Endothelial cell (in vitro differentiated cells): ENCODE measurements around the gene KRT33B. TPM values are rescaled to one million over a fixed set of nuclear protein-coding genes. Genes with fewer than 3 reads are reported as not detected.

Experiments
- DNase-seq: peaks from one replicate; pipeline ENCODE4 v3.0.0; 2021; ENCODE audit warnings: low spot score
- H3K27ac Mint-ChIP-seq: one replicate; pipeline ENCODE4 v1.8.0; 2021; ENCODE audit warnings: mixed read lengths, inconsistent platforms; ENCODE audit not compliant: unreplicated experiment
- H3K27me3 Mint-ChIP-seq: one replicate; pipeline ENCODE4 v1.8.0; 2021; ENCODE audit warnings: mild to moderate bottlenecking, moderate library complexity, mixed read lengths, inconsistent platforms; ENCODE audit not compliant: unreplicated experiment
- H3K36me3 Mint-ChIP-seq: one replicate; pipeline ENCODE4 v1.8.0; 2021; ENCODE audit warnings: mild to moderate bottlenecking, low read depth, mixed read lengths, inconsistent platforms; ENCODE audit not compliant: unreplicated experiment
- H3K4me1 Mint-ChIP-seq: one replicate; pipeline ENCODE4 v1.8.0; 2021; ENCODE audit warnings: mild to moderate bottlenecking, mixed read lengths, inconsistent platforms; ENCODE audit not compliant: unreplicated experiment
- H3K4me3 Mint-ChIP-seq: one replicate; pipeline ENCODE4 v1.8.0; 2021; ENCODE audit warnings: mild to moderate bottlenecking, mixed read lengths, inconsistent platforms; ENCODE audit not compliant: unreplicated experiment
- H3K9me3 Mint-ChIP-seq: one replicate; pipeline ENCODE4 v1.8.0; 2021; ENCODE audit warnings: mixed read lengths, inconsistent platforms; ENCODE audit not compliant: unreplicated experiment
- total RNA-seq: library from RNA; stranded (reverse); fragmentation: NEBNext Ultra II Directional; extraction: Animal tissue kit (Norgen Biotek cat#: 25700); gene quantifications from one replicate; pipeline ENCODE4 v1.2.1, GENCODE V29; 2021; ENCODE audit not compliant: unreplicated experiment
- TF ChIP-seq, protein P1 (sequence below): fragments of 200-600 bp; sonication (generic); IDR thresholded peaks from one replicate; pipeline ENCODE4 v1.5.0; 2021; ENCODE audit warnings: antibody characterized with exemption; ENCODE audit not compliant: unreplicated experiment

The KRT33B gene
- total RNA-seq, 1 donor from 2014 or later: not detected

GRCh38 chr17:41333836-41334235, 35.8 kb downstream of the KRT33B start:
- Mint-ChIP-seq H3K4me3 (no peak overlapping the region), H3K9me3 (no peaks in the 10 kb centered on the region), H3K27ac (no peak overlapping the region), H3K27me3 (peaks cover 7% of the 10 kb centered on the region), H3K36me3 (no peaks in the 10 kb centered on the region), H3K4me1 (no peaks in the 10 kb centered on the region)
- DNase-seq: no peak
- TF ChIP-seq, protein P1, sequence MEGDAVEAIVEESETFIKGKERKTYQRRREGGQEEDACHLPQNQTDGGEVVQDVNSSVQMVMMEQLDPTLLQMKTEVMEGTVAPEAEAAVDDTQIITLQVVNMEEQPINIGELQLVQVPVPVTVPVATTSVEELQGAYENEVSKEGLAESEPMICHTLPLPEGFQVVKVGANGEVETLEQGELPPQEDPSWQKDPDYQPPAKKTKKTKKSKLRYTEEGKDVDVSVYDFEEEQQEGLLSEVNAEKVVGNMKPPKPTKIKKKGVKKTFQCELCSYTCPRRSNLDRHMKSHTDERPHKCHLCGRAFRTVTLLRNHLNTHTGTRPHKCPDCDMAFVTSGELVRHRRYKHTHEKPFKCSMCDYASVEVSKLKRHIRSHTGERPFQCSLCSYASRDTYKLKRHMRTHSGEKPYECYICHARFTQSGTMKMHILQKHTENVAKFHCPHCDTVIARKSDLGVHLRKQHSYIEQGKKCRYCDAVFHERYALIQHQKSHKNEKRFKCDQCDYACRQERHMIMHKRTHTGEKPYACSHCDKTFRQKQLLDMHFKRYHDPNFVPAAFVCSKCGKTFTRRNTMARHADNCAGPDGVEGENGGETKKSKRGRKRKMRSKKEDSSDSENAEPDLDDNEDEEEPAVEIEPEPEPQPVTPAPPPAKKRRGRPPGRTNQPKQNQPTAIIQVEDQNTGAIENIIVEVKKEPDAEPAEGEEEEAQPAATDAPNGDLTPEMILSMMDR: no peak

GRCh38 chr17:41333098-41333497, 36.5 kb downstream of the KRT33B start:
- Mint-ChIP-seq H3K27ac (no peak overlapping the region), H3K4me3 (no peak overlapping the region), H3K27me3 (peaks cover 7% of the 10 kb centered on the region), H3K36me3 (no peaks in the 10 kb centered on the region), H3K4me1 (no peaks in the 10 kb centered on the region), H3K9me3 (no peaks in the 10 kb centered on the region)
- DNase-seq: no peak
- TF ChIP-seq, protein P1: no peak

DNA sequence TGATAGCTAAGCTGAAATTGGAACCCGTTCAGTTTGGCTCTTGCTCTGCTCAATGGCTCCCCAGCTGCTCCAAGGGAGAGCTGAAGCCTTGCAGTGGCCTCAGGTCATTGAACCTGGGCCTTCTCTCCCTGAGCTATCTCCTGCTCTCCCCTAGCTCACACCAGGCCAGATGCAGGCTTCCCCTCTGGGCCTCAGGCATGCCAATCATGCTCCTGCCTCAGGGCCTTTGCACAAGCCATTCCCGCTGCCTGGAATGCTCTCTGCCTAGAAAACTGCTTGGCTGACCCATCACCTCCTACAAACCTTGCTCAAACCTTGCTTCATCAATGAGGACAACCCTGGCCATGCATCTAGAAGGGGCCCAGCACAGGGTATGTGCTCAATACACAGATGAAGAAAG, 37.4 kb downstream of the KRT33B start:
- TF ChIP-seq, protein P1: no peak

DNA sequence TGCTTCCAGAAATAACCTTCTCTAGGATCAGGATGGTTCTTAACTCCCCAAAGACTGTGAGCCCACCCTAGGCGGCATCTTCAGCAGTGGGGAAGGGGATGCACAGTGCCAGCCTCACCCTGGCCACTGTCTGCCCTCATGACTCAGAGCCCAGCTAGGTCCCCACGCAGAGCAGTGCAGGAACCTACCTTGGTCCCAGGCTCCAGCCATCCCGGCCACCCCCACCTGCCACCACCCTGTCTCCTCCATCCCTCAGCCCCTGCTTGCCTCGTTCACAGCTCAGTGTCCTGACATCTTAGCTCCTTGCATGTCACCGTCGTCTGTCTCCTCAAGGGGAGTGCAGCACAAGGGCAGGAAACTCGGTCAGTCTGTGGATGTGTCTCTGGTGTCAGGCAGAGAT, 38.0 kb downstream of the KRT33B start:
- Mint-ChIP-seq H3K9me3 (no peaks in the 10 kb centered on the region), H3K27me3 (peaks cover 9% of the 10 kb centered on the region), H3K27ac (no peak overlapping the region), H3K36me3 (no peaks in the 10 kb centered on the region), H3K4me3 (no peak overlapping the region), H3K4me1 (no peaks in the 10 kb centered on the region)
- TF ChIP-seq, protein P1: no peak
- DNase-seq: no peak

More for the DNA sequence above, 37.4 kb downstream of the KRT33B start:
- no peak for DNase-seq
- no peaks in the 10 kb centered on the region for H3K4me1 Mint-ChIP-seq
- H3K9me3 Mint-ChIP-seq: no peaks in the 10 kb centered on the region
- H3K27ac Mint-ChIP-seq: no peak overlapping the region
- no peaks in the 10 kb centered on the region for H3K36me3 Mint-ChIP-seq
- H3K27me3 Mint-ChIP-seq: peaks cover 8% of the 10 kb centered on the region
- no peak overlapping the region for H3K4me3 Mint-ChIP-seq

DNA sequence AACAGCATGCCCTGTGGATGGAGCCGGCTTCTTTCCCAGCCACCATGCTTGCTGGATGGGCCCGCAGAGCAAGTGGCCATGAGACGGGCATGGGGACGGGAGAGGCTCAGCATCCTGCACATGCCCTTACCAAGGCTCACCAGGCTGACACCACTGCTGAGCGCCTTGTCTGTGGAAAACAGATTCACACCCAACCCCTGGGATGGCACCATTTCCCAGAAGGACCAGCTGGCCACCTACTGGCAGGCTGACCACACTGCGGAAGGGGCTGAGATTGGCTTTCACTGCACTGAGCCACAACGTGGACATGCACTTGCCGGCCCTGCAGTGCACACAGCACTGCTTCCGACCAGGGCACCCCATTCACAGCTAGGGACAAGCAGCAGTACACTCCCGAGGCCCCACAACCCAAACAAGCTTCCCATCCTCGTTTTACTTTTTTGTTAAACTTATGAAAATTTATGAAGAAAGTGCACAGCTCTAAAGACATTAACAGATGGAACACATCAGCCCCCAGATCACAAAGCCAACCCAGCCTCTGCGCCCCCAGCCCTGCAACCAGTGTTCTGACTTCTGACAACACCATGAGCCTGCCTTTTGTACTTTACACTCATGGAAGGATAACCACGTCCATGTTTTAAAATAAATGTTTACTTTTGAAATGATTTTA, 40.2 kb downstream of the KRT33B start:
- no peaks in the 10 kb centered on the region for H3K9me3 Mint-ChIP-seq
- peak overlapping the region; percentile 26 for H3K4me3 Mint-ChIP-seq
- no peaks in the 10 kb centered on the region for H3K36me3 Mint-ChIP-seq
- peak; percentile 77 for DNase-seq
- no peaks in the 10 kb centered on the region for H3K4me1 Mint-ChIP-seq
- peaks cover 9% of the 10 kb centered on the region for H3K27me3 Mint-ChIP-seq
- no peak overlapping the region for H3K27ac Mint-ChIP-seq
- TF ChIP-seq, protein P1: peak; percentile 80
